Liver (tissue), 9 donors: Measurements from ENCODE around the gene ST3GAL5. TPM values are rescaled to one million over a fixed set of nuclear protein-coding genes. Genes with fewer than 3 reads are reported as not detected.

Experiments used
- DNase-seq: peaks from one replicate; pipeline ENCODE4 v3.0.0-alpha.2; 2017; ENCODE audit warnings: low spot score
- H3K27ac ChIP-seq, 2 donors: one replicate each; pipeline ENCODE4 v1.7.0; 2013; ENCODE audit warnings: inconsistent platforms in 2 of 2, low read length in 2 of 2, control low read depth in 1 of 2, low read depth in 1 of 2, mild to moderate bottlenecking in 1 of 2
- H3K27me3 ChIP-seq, 4 donors: one replicate each; pipeline versions ENCODE4 v1.6.1 to v1.7.0; 2013; ENCODE audit warnings: low read length in 3 of 4, inconsistent platforms in 1 of 4, mild to moderate bottlenecking in 1 of 4, moderate library complexity in 1 of 4; ENCODE audit not compliant: control insufficient read depth in 4 of 4, insufficient read depth in 4 of 4
- H3K36me3 ChIP-seq, 4 donors: one replicate each; pipeline versions ENCODE4 v1.6.1 to v1.7.0; 2013; ENCODE audit warnings: low read length in 3 of 4, mild to moderate bottlenecking in 3 of 4, low read depth in 1 of 4, moderate library complexity in 1 of 4; ENCODE audit not compliant: control insufficient read depth in 4 of 4, insufficient read depth in 3 of 4
- H3K4me1 ChIP-seq, 4 donors: one replicate each; pipeline versions ENCODE4 v1.6.1 to v1.7.0; 2013; ENCODE audit warnings: low read length in 3 of 4, mild to moderate bottlenecking in 3 of 4, moderate library complexity in 1 of 4; ENCODE audit not compliant: control insufficient read depth in 4 of 4, insufficient read depth in 4 of 4
- H3K4me3 ChIP-seq, 3 donors: one replicate each; pipeline versions ENCODE4 v1.6.1 to v1.7.0; 2013; ENCODE audit warnings: low read length in 3 of 3, control low read depth in 1 of 3, low read depth in 1 of 3, mild to moderate bottlenecking in 1 of 3
- H3K9ac ChIP-seq, 2 donors: one replicate each; pipeline ENCODE4 v1.7.0; 2013; ENCODE audit warnings: low read length in 2 of 2, mild to moderate bottlenecking in 2 of 2, moderate library complexity in 2 of 2, control low read depth in 1 of 2, low read depth in 1 of 2
- H3K9me3 ChIP-seq, 4 donors: one replicate each; pipeline versions ENCODE4 v1.6.1 to v1.7.0; 2013; ENCODE audit warnings: low read length in 3 of 4; ENCODE audit not compliant: control insufficient read depth in 4 of 4
- ATF3 ChIP-seq: IDR thresholded peaks from 2 replicates; pipeline ENCODE4 v1.6.1; 2016; ENCODE audit warnings: antibody characterized with exemption
- CTCF ChIP-seq: fragments of 150-350 bp; IDR thresholded peaks from 2 replicates; pipeline ENCODE4 v1.5.1; 2017; ENCODE audit warnings: improper control_type of control experiment, low read depth, low read length; ENCODE audit not compliant: missing input control
- FOXA1 ChIP-seq: IDR thresholded peaks from 2 replicates; pipeline ENCODE4 v1.6.1; 2016; ENCODE audit warnings: antibody characterized with exemption
- FOXA2 ChIP-seq: IDR thresholded peaks from 2 replicates; pipeline ENCODE4 v1.6.1; 2016; ENCODE audit warnings: antibody characterized with exemption
- GABPA ChIP-seq, 2 donors: IDR thresholded peaks in 1 of 2; conservative IDR thresholded peaks in 1 of 2; 2 replicates each; pipeline ENCODE4 v1.6.1; 2016; ENCODE audit warnings: antibody characterized with exemption in 2 of 2, mild to moderate bottlenecking in 1 of 2, moderate library complexity in 1 of 2
- HNF4G ChIP-seq: IDR thresholded peaks from 2 replicates; pipeline ENCODE4 v1.6.1; 2016; ENCODE audit warnings: antibody characterized with exemption
- JUND ChIP-seq, 2 donors: IDR thresholded peaks; 2 replicates each; pipeline ENCODE4 v1.6.1; 2016; ENCODE audit warnings: antibody characterized with exemption in 2 of 2
- NR2F2 ChIP-seq: IDR thresholded peaks from 2 replicates; pipeline ENCODE4 v1.6.1; 2016; ENCODE audit warnings: antibody characterized with exemption
- RAD21 ChIP-seq, 2 donors: IDR thresholded peaks; 2 replicates each; pipeline ENCODE4 v1.6.1; 2016; ENCODE audit warnings: antibody characterized with exemption in 2 of 2, mild to moderate bottlenecking in 2 of 2
- TAF1 ChIP-seq: conservative IDR thresholded peaks from 2 replicates; pipeline ENCODE4 v1.6.1; 2016; ENCODE audit warnings: antibody characterized with exemption, mild to moderate bottlenecking
- WGBS: extraction: QIAGEN DNeasy Blood & Tissue Kit; methylation state at CpG from one replicate; pipeline ENCODE4 v1.1.7; 2013; 5-methylcytosine and 5-hydroxymethylcytosine counted together
- polyA plus RNA-seq, 2 donors: library from polyadenylated mRNA; stranded (reverse) in 1 of 2; unstranded in 1 of 2; fragments of 200-250 nt in 1 of 2; fragments of >200 nt in 1 of 2; fragmentation: Nextera tagmentation in 1 of 2; extraction: Ambion mirVana in 1 of 2; gene quantifications; one replicate each; pipeline versions ENCODE4 v1.2.1 to v1.2.3, GENCODE V29; 2013 to 2015
- total RNA-seq, 2 donors: library from RNA; depleted of rRNA; stranded (reverse); fragments of >200 nt; gene quantifications; one replicate each; pipeline ENCODE4 v1.2.3, GENCODE V29; 2014
- TF ChIP-seq, protein P1 (sequence below): IDR thresholded peaks from 2 replicates; pipeline ENCODE4 v1.6.1; 2016; ENCODE audit warnings: antibody characterized with exemption, mild to moderate bottlenecking
- donor health status: healthy.
- donor health status: healthy.
- donor health status: healthy.
- donor health status: healthy.
- donor health status: healthy.

The ST3GAL5 gene
- total and polyA plus RNA-seq, 4 donors = 4.5 to 17.0 (median 9.0) TPM

DNA sequence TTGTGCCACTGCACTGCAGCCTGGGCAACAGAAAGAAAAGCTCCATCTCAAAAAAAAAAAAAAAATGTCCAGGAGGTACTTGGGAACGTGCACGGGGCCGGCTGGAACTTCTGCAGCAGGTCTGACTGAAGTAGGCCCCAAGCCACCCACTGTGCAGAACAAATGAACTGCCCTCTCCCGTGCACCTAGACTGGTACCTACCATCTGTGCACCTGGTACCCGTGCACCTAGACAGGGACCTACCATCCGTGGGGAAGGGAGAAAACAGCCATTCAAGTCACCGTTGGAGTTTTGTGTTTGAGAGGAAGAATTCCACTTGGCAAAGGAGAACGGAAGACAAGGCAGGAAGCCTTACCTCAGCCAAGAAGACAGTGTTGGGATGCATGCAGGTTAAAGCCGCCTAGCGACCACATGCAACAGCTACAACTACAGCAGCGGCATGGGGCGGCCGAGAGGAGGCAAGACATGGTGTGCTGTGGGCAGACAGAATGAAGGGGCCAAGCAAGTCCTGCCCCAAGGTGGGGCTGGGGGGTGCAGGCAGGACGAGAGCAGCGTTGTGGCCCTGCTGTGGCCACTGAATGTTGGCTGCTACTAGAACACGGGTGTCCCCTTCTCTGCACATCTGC is 16.1 kb downstream of the ST3GAL5 start:
- 88% methylated on average over 16 of the region's 16 CpGs for WGBS
- H3K27ac ChIP-seq = no peak overlapping the region
- no peak overlapping the region for H3K4me3 ChIP-seq
- no peaks in the 10 kb centered on the region for H3K9me3 ChIP-seq
- TF ChIP-seq GABPA (IDR thresholded peaks at IDR 0.05 in 1 of 2, conservative IDR thresholded peaks at IDR 0.05 in 1 of 2) (no peak), TAF1 (no peak), HNF4G (no peak), FOXA1 (no peak), RAD21 (IDR thresholded peaks at IDR 0.05) (peak in 1 of 2 donors; percentile 26), FOXA2 (no peak), ATF3 (no peak)
- no peaks in the 10 kb centered on the region for H3K27me3 ChIP-seq
- H3K9ac ChIP-seq = no peak overlapping the region
- H3K36me3 ChIP-seq = no peaks in the 10 kb centered on the region
- DNase-seq = no peak
- peaks cover 0 to 4% (median 0%) of the 10 kb centered on the region in 4 donors for H3K4me1 ChIP-seq

DNA sequence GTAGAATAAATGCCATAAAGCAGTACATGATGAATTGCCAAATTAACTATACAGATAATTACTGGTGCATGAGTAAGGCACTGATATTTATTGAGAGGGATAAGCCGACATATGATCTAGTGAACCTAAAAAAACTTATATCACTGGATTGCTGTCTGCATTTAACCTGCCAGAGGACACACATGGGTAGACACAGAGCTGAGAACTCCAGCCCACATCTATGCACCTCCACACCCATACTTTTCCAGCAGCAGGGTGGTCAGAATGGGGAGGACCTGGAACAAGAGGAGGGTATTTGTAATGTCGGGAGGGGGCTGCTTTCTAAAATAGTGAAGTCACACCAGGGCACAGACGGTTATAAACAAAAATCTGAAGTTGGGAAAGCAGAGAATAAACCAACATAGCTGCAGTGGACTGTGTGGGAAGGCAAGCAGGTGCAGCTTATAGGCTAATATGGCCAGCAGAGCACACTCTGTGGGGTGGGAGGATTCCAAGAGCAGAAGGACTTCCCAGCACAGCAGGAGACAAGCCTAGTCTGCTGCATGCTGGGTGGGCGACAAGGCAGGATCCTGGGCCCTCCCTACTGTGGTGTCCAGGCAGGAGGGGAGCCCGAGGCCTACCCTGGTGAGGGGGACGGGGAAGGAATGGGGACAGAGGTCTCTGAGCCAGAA is 17.2 kb downstream of the ST3GAL5 start:
- Histone ChIP-seq H3K4me1 (no peaks in the 10 kb centered on the region), H3K36me3 (no peaks in the 10 kb centered on the region), H3K9ac (no peak overlapping the region), H3K4me3 (no peak overlapping the region), H3K9me3 (no peaks in the 10 kb centered on the region), H3K27ac (no peak overlapping the region), H3K27me3 (no peaks in the 10 kb centered on the region)
- DNase-seq = no peak
- 94% methylated on average over 6 of the region's 6 CpGs for WGBS
- no peak for TF ChIP-seq JUND (IDR thresholded peaks at IDR 0.05)

DNA sequence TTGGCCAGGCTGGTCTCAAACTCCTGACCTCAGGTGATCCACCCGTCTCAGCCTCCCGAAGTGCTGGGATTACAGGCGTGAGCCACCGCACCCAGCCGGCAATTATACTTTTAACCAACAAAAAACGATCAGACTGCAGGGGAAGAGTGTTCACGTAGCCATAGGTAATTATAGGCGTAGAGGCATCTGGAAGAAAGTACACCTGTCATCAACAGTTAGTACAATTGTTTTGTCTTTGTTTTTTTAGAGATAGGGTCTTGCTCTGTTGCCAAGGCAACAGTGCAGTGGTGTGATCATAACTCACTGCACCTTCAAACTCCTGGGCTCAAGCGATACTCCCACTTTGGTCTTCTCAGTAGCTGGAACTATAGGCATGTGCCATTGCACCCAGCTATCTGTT is 20.0 kb downstream of the ST3GAL5 start:
- TF ChIP-seq TAF1 (no peak), CTCF (no peak), FOXA2 (no peak), NR2F2 (no peak), FOXA1 (no peak), ATF3 (no peak), JUND (IDR thresholded peaks at IDR 0.05) (no peak), HNF4G (no peak), GABPA (IDR thresholded peaks at IDR 0.05 in 1 of 2, conservative IDR thresholded peaks at IDR 0.05 in 1 of 2) (no peak)
- TF ChIP-seq, protein P1, sequence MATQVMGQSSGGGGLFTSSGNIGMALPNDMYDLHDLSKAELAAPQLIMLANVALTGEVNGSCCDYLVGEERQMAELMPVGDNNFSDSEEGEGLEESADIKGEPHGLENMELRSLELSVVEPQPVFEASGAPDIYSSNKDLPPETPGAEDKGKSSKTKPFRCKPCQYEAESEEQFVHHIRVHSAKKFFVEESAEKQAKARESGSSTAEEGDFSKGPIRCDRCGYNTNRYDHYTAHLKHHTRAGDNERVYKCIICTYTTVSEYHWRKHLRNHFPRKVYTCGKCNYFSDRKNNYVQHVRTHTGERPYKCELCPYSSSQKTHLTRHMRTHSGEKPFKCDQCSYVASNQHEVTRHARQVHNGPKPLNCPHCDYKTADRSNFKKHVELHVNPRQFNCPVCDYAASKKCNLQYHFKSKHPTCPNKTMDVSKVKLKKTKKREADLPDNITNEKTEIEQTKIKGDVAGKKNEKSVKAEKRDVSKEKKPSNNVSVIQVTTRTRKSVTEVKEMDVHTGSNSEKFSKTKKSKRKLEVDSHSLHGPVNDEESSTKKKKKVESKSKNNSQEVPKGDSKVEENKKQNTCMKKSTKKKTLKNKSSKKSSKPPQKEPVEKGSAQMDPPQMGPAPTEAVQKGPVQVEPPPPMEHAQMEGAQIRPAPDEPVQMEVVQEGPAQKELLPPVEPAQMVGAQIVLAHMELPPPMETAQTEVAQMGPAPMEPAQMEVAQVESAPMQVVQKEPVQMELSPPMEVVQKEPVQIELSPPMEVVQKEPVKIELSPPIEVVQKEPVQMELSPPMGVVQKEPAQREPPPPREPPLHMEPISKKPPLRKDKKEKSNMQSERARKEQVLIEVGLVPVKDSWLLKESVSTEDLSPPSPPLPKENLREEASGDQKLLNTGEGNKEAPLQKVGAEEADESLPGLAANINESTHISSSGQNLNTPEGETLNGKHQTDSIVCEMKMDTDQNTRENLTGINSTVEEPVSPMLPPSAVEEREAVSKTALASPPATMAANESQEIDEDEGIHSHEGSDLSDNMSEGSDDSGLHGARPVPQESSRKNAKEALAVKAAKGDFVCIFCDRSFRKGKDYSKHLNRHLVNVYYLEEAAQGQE = no peak
- H3K27ac ChIP-seq = no peak overlapping the region
- 91% methylated on average over 9 of the region's 9 CpGs for WGBS

More for the DNA sequence above, 20.0 kb downstream of the ST3GAL5 start:
- no peaks in the 10 kb centered on the region for H3K9me3 ChIP-seq
- no peaks in the 10 kb centered on the region for H3K36me3 ChIP-seq
- H3K4me1 ChIP-seq = peaks cover 0 to 3% (median 0%) of the 10 kb centered on the region in 4 donors
- no peaks in the 10 kb centered on the region for H3K27me3 ChIP-seq
- no peak for DNase-seq
- no peak overlapping the region for H3K4me3 ChIP-seq
- H3K9ac ChIP-seq = no peak overlapping the region
